ENCODE measurements around the gene CHAC1. TPM values are rescaled to one million over a fixed set of nuclear protein-coding genes. Genes with fewer than 3 reads are reported as not detected.
"Not testable (repeated sequence)": the region's sequence is repeated elsewhere in the genome, so short reads cannot be mapped to it uniquely, and the experiment has no call there.

Gene CHAC1
- total RNA-seq, 1 experiment from 2014 or later, result 9.5 TPM

DNA sequence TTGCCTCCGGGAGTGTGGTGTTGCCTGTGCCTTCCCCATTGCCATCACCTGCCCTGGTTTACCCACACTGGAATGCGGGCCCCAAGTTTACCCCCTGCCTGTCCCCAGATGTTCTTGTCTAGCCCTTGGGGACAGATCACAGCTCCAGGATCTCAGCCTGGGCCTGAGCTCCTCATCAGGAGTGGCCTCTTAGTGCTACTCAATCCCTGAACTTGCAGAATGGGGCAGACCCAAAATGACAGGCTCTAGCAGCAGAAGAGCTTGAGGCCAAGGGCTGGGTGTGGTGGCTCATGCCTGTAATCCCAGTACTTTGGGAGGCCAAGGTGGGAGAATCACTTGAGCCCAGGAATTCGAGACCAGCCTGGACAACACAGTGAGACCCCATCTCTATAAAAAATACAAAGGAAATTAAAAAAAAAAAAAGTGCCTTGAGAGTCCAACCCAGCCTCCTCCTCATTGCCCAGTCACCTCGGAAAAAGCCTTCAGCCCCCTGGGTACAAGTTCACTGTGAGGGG is 3.8 kb downstream of the CHAC1 start:
- no peak for DNase-seq (ENCODE audit: low read depth)

- no peak for DNase-seq (ENCODE audit: low read depth)
Measured at GRCh38 chr15:40957581-40958051, 4.3 kb downstream of the CHAC1 start.

GRCh38 chr15:40958146-40958545 is 4.9 kb downstream of the CHAC1 start:
- no peak for DNase-seq (ENCODE audit: low read depth)

DNA sequence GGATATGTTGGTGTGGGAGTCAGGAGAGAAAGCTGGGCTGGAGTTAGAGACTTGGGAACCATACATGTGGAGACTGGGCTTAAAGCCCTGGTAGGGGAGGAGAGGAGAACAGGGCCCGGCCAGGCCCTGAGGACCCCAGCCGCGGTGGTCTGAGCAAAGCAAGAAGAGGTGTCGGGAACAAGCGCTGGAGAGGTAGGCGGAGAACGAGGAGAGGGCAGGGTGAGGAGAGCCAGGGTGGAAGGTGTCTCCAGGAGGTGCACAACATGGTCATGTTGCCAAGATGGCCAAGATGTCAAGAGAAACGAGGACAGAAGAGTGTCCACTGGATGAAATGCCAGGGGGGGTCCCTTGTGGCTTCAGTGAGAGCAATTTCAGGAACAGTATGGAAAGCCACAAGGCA is 5.5 kb downstream of the CHAC1 start:
- no peak for DNase-seq (ENCODE audit: low read depth)

GRCh38 chr15:40959331-40960141 is 6.3 kb downstream of the CHAC1 start:
- no peak for DNase-seq (ENCODE audit: low read depth)

DNA sequence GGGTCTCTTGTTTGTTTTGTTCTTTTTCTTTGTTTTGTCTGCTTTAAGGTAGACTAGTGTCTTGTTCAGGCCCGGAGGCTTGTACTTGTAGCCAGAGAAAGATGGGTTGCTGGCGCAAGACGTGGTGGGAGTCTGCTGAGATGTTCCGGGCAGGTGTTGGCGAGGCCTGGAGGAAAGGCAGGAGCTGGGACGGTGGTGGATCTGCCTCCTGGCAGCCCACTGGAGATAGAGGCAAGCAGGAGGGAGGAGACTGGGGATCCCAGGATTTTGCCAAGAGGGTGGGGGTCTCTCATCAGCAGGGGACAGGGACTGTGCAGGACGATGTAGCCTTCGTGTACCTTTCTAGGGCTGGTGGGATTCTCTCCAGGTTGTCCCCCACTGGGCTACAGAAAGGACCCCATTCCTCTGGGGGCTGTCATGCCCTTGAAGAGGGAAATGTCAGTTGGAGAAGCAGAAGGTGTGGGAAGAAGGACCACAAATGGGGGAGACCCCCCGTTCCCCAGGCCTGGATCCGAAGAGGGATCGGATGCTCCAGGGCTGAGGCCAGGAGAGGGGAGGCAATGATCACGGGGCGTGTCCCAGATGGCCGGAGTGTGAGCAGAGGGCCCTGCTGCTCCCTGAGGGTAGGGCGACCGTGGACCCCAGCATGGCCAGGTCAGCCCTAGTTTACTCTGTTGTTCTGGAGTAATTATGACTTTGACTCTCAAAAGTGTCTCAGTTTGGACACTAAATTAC is 7.0 kb downstream of the CHAC1 start:
- DNase-seq (ENCODE audit: low read depth), result no peak

- DNase-seq (ENCODE audit: low read depth), result no peak
Measured at GRCh38 chr15:40960925-40961324, 7.7 kb downstream of the CHAC1 start.

GRCh38 chr15:40961740-40962139 is 8.5 kb downstream of the CHAC1 start:
- not testable (repeated sequence) for DNase-seq (ENCODE audit: low read depth)

DNA sequence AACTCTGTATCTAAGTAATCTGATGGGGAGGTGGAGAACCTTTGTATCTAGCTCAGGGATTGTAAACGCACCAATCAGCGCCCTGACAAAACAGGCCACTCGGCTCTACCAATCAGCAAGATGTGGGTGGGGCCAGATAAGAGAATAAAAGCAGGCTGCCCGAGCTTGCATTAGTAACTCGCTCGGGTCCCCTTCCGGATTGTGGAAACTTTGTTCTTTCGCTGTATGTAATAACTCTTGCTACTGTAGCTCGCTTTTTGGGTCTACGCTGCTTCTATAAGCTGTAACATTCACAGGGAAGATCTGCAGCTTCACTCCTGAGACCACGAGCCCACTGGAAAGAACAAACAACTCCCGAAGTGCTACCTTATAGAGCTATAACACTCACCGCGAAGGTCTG is 9.0 kb downstream of the CHAC1 start:
- DNase-seq (ENCODE audit: low read depth), result not testable (repeated sequence)

GRCh38 chr15:40963201-40963600 is 9.9 kb downstream of the CHAC1 start:
- no peak for DNase-seq (ENCODE audit: low read depth)

- no peak for DNase-seq (ENCODE audit: low read depth)
Measured at GRCh38 chr15:40964006-40964405, 10.7 kb downstream of the CHAC1 start.

DNA sequence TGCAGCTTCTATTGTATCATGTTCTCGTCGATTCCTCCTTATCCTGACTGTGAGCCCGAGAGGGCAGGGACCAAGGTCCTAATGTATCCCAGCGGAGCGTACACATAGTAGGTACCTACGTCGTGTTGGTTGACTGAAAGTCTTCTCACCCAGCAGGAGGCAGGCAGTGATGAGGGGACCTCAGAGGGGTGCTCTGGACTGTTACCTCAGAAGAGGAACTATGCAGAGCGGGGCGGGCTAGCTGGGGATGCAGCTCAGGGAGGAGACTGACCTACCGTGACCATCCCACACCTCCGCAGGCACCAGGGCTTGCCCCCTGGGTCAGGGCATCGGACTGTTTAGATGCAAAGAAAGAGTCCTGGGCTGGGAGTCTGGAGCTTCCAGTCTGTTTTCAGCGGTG is 11.4 kb downstream of the CHAC1 start:
- DNase-seq (ENCODE audit: low read depth), result no peak

DNA sequence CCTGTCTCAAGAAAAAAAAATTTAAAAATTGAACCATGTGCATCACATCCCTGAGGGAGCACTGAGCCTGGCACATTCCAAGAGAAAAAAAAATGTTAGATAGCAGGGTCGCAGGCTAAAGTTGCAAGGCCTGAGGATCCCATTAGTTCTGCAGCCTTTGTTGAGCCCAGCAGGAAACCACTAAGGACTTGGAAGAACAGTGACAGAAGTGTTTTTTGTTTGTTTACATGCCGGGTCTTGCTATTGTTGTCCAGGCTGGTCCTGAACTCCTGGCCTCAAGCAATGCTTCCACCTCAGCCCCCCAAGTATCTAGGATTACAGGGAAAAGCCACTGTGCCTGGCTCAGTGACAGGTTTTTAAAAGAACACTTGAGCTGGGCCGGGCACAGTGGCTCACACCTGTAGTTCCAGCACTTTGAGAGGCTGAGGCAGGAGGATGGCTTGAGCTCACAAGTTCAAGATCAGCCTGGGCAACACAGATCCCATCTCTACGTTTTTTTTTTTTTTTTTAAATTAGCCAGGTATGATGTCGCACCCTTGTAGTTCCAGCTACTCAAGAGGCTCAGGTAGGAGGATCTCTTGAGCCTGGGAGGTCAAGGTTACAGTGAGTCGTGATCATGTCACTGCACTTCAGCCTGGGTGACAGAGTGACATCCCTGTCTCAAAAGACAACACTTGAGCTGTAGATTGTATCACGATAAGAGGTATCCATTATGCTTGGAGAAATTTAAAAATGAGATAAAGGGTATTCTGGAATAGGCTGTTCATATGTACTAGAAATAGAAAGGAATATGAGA is 15.2 kb downstream of the CHAC1 start:
- no peak for DNase-seq (ENCODE audit: low read depth)

DNA sequence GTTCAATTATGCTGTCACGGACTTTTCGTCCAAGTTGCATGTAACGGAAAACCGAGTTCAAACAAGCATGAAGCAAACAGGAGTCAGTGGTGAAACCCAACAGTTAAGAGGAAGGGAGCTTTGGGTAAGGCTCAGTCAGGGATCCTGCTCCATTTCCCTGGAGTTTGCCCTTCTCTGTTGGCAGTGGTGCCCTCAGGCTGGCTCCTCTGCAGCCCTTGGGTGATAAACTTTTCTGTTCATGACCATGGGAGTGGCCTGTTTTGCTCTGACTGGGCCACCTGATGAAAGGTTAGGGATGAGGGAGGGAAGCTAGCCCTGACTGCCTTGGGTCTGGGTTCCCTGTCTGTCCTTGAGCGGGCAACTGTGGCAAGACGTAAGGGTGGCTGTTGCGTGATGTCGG is 16.1 kb downstream of the CHAC1 start:
- DNase-seq (ENCODE audit: low read depth), result no peak

DNA sequence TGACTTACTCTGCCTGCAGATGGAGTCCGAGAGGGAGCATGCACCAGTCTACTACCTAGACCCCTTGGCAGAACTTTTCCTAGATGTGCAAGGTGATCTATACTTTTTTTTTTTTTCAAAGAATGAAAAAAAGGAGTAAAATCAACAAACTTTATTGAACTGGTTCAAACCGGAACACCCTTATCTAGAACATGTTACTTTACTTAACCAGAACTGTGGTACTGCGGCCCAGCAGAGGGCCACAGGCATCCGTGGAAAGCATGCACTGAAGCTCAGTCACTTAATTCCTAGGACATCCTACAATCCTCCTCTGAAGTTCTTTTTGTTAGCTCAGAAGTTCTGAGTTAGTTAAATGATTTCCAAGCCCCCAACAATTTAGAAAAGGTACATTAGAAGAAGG is 21.6 kb downstream of the CHAC1 start:
- DNase-seq (ENCODE audit: low read depth), result no peak

GRCh38 chr15:40976819-40977218 is 23.5 kb downstream of the CHAC1 start:
- no peak for DNase-seq (ENCODE audit: low read depth)

DNA sequence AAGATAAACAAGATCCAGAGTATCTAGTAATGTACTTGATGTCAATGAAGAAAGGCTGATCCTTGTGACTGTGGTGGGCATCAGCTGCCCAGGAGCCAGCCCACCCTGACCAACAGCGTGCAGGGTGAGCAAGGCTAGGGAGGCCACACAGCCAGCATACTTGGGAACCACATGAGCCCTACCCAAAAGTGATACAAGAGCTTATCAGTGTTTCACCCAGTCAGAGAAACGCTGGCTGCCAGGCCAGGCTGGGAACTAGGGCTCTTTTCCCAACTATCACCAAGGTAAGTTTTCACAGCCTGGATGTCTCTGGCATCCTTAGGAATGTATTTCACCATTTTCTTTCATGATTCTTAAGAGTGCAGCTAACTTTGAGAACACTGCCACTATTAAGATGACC is 24.9 kb downstream of the CHAC1 start:
- no peak for DNase-seq (ENCODE audit: low read depth)

- DNase-seq (ENCODE audit: low read depth), result no peak
Measured at GRCh38 chr15:40978562-40978961, 25.3 kb downstream of the CHAC1 start.

DNA sequence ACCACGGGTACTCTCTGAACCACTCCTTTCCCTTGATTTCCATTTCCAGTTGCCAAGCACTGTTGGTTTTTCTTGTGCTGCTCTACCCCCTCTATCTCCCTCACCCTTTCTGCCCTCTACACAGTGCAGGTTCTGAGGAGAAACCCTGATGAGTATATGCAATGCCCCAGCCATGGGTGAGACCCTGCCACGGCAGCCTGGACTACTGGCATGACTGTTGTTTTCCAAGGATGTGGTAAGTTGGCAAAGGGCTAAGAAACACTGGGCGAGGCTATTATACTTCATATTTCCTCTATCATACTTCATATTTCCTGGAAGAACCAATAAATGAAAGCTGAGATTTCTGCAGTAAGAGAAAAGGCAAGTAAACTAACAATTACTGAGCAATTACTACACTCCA is 27.9 kb downstream of the CHAC1 start:
- no peak for DNase-seq (ENCODE audit: low read depth)

- DNase-seq (ENCODE audit: low read depth), result peak; percentile 94
Measured at GRCh38 chr15:40982855-40983254, 29.6 kb downstream of the CHAC1 start.

- no peak for DNase-seq (ENCODE audit: low read depth)
Measured at GRCh38 chr15:40984406-40984805, 31.1 kb downstream of the CHAC1 start.

GRCh38 chr15:40984964-40985363 is 31.7 kb downstream of the CHAC1 start:
- peak; percentile 96 for DNase-seq (ENCODE audit: low read depth)
